GM12875 (cell line): Measurements from ENCODE around the gene ADGRF1.

Experiments
- H3K4me3 ChIP-seq: one replicate; pipeline ENCODE4 v1.5.1; 2011; ENCODE audit warnings: low read depth, low read length, control low read depth
- CTCF ChIP-seq: IDR thresholded peaks from 2 replicates; pipeline ENCODE4 v1.5.1; 2011; ENCODE audit warnings: low read depth, mild to moderate bottlenecking, control low read depth, inconsistent platforms, low read length, moderate library complexity, borderline replicate concordance; ENCODE audit not compliant: insufficient read depth

ADGRF1 gene

GRCh38 chr6:46974786-46975185 is 67.3 kb downstream of the ADGRF1 start:
- H3K4me3 ChIP-seq = no peak overlapping the region
- no peak for TF ChIP-seq CTCF

- TF ChIP-seq CTCF = no peak
- no peak overlapping the region for H3K4me3 ChIP-seq
These were observed 69.1 kb downstream of the ADGRF1 start for GRCh38 chr6:46973029-46973428.

GRCh38 chr6:46972531-46972930 is 69.6 kb downstream of the ADGRF1 start:
- TF ChIP-seq CTCF = no peak
- H3K4me3 ChIP-seq = no peak overlapping the region

GRCh38 chr6:46969206-46969605 is 72.9 kb downstream of the ADGRF1 start:
- no peak for TF ChIP-seq CTCF
- H3K4me3 ChIP-seq = no peak overlapping the region

- no peak overlapping the region for H3K4me3 ChIP-seq
- no peak for TF ChIP-seq CTCF
These were observed 74.2 kb downstream of the ADGRF1 start for GRCh38 chr6:46967826-46968349.

GRCh38 chr6:46964716-46965519 is 77.2 kb downstream of the ADGRF1 start:
- no peak for TF ChIP-seq CTCF
- H3K4me3 ChIP-seq = no peak overlapping the region

GRCh38 chr6:46963626-46964025 is 78.5 kb downstream of the ADGRF1 start:
- TF ChIP-seq CTCF = no peak
- no peak overlapping the region for H3K4me3 ChIP-seq
